ENCODE results near the gene HIP1R. TPM values are rescaled to one million over a fixed set of nuclear protein-coding genes. Genes with fewer than 3 reads are reported as not detected.
A peak's percentile ranks its signal among the peaks of the same experiment; 100 is the strongest.

HIP1R gene
- total RNA-seq, 1 experiment from 2014 or later = 36.7 TPM

- intact Hi-C loops (cut with micrococcal nuclease; ENCODE audit: unreplicated experiment) = no loop called here
These were observed 17.3 kb downstream of the HIP1R start for GRCh38 chr12:122852336-122853275.

More at GRCh38 chr12:122852336-122853275, 17.3 kb downstream of the HIP1R start:
- no peak for DNase-seq (ENCODE audit: low read depth, low spot score)
- peak; percentile 22; the same call in 1 of the 2 replicates for ATAC-seq
- H3K4me3 ChIP-seq (ENCODE audit: low read depth in 2 of 2, low read length in 2 of 2) = no peak overlapping the region
- no TSS peak for BruUV-seq (replicated peaks)
- in situ Hi-C loops (cut with HindIII; ENCODE audit: low pct_unique_long_range_greater_than_20kb, low sequenced_read_pairs) = no loop called here
- CTCF ChIA-PET = interaction anchor here (0.6 kb wide), 1 partner anchor 16 kb away, joined by 3 read pairs; no protein-coding TSS in a partner anchor
- no peak overlapping the region for H3K27ac ChIP-seq (ENCODE audit: low read length)
- no peaks in the 10 kb centered on the region for H3K9me3 ChIP-seq (ENCODE audit: control insufficient read depth, insufficient read depth, low read depth, low read length)
- no peaks in the 10 kb centered on the region for H3K36me3 ChIP-seq (ENCODE audit: control insufficient read depth, insufficient read depth, low read length)
- TF ChIP-seq REST (IDR thresholded peaks at IDR 0.05; ENCODE audit: insufficient read depth in 1 of 2, low read depth in 2 of 2, low read length in 1 of 2) = no peak
- TF ChIP-seq CTCF (IDR thresholded peaks at IDR 0.05) = no peak
- no peak for TF ChIP-seq TCF7L2 (IDR thresholded peaks at IDR 0.05; ENCODE audit: low read depth, low read length)
- TF ChIP-seq POLR2AphosphoS5 (IDR thresholded peaks at IDR 0.05; ENCODE audit: low read depth, low read length) = no peak
- TF ChIP-seq SIN3A (IDR thresholded peaks at IDR 0.05; ENCODE audit: borderline replicate concordance, insufficient read depth, low read depth, low read length) = no peak
- POLR2A ChIA-PET = no interaction called here
- H3K4me1 ChIP-seq (ENCODE audit: control insufficient read depth, insufficient read depth, low read length) = no peaks in the 10 kb centered on the region
- no peaks in the 10 kb centered on the region for H3K27me3 ChIP-seq (ENCODE audit: control insufficient read depth, insufficient read depth, low read length)
